OCI-LY7 (cell line): Measurements from ENCODE around the gene MTA3. TPM values are rescaled to one million over a fixed set of nuclear protein-coding genes. Genes with fewer than 3 reads are reported as not detected.

ENCODE experiments used
- BruUV-seq: library from RNA; stranded (reverse); fragments of 400-500 nt; replicated peaks from 2 replicates; lab custom pipeline; 2021; lab: Mats Ljungman, UMichigan
- CTCF ChIA-PET: fragments of 300-600 bp; sonication (Branson Sonifier 250); formaldehyde crosslinking; loops from one replicate; lab custom pipeline; 2022; ENCODE audit warnings: antibody characterized with exemption; ENCODE audit not compliant: unreplicated experiment; lab: Charles Lee
- POLR2A ChIA-PET: fragments of 300-600 bp; sonication (Branson Sonifier 250); formaldehyde crosslinking; loops from one replicate; lab custom pipeline; 2022; ENCODE audit warnings: antibody characterized with exemption; lab: Charles Lee
- DNase-seq: peaks from one replicate; pipeline ENCODE4 v3.0.0-alpha.2; 2015; ENCODE audit warnings: low spot score
- H2AFZ ChIP-seq: fragments of 200-600 bp; sonication (generic), shearing (Covaris generic); 2 replicates; pipeline ENCODE4 v1.6.1; 2014; ENCODE audit warnings: mild to moderate bottlenecking, antibody characterized with exemption, low read length, moderate library complexity
- H3K27ac ChIP-seq: fragments of 200-600 bp; sonication (generic); 2 replicates; pipeline ENCODE4 v1.5.1; 2014; ENCODE audit warnings: mixed run types, low read depth, mild to moderate bottlenecking, moderate library complexity, low read length, inconsistent platforms; ENCODE audit not compliant: poor library complexity, severe bottlenecking
- H3K36me3 ChIP-seq: fragments of 200-600 bp; sonication (generic); 2 replicates; pipeline ENCODE4 v1.6.1; 2014; ENCODE audit warnings: mild to moderate bottlenecking, antibody characterized with exemption, low read length, moderate library complexity, mixed read lengths; ENCODE audit not compliant: insufficient read depth
- H3K4me1 ChIP-seq: fragments of 200-600 bp; sonication (generic); 2 replicates; pipeline ENCODE4 v1.5.1; 2014; ENCODE audit warnings: mild to moderate bottlenecking, low read length; ENCODE audit not compliant: insufficient read depth, poor library complexity, severe bottlenecking
- H3K4me2 ChIP-seq: fragments of 200-600 bp; sonication (generic); 2 replicates; pipeline ENCODE4 v1.6.1; 2014; ENCODE audit warnings: mild to moderate bottlenecking, low read length
- H3K4me3 ChIP-seq: fragments of 200-600 bp; sonication (generic); 2 replicates; pipeline ENCODE4 v1.5.1; 2014; ENCODE audit warnings: mild to moderate bottlenecking, low read depth, low read length; ENCODE audit not compliant: poor library complexity, severe bottlenecking
- H3K79me2 ChIP-seq: fragments of 200-600 bp; sonication (generic); 2 replicates; pipeline ENCODE4 v1.6.1; 2016; ENCODE audit warnings: low read depth, mild to moderate bottlenecking, low read length, moderate library complexity, mixed read lengths; ENCODE audit not compliant: insufficient read depth
- H3K9me2 ChIP-seq: fragments of 200-600 bp; sonication (generic); 2 replicates; pipeline ENCODE4 v1.6.1; 2016; ENCODE audit warnings: mild to moderate bottlenecking, low read length, mixed read lengths; ENCODE audit not compliant: insufficient read depth
- H3K9me3 ChIP-seq: fragments of 200-600 bp; sonication (generic); 2 replicates; pipeline ENCODE4 v1.6.1; 2014; ENCODE audit warnings: mild to moderate bottlenecking, mixed run types, low read length, mixed read lengths
- H4K20me1 ChIP-seq: fragments of 200-600 bp; sonication (generic); 2 replicates; pipeline ENCODE4 v1.6.1; 2014; ENCODE audit warnings: mild to moderate bottlenecking, antibody characterized with exemption, low read length, moderate library complexity, mixed read lengths; ENCODE audit not compliant: insufficient read depth
- EZH2phosphoT487 ChIP-seq: fragments of 200-600 bp; sonication (generic); IDR thresholded peaks from 2 replicates; pipeline ENCODE4 v1.6.1; 2018; ENCODE audit warnings: low read depth, borderline replicate concordance, mild to moderate bottlenecking, mixed run types, antibody characterized with exemption, low read length, moderate library complexity, mixed read lengths
- intact Hi-C: fragments of 100-400 bp; cut with micrococcal nuclease; formaldehyde crosslinking; loops from one replicate; pipeline ENCODE4 v1.10.0; 2022; ENCODE audit not compliant: unreplicated experiment
- total RNA-seq, 2 experiments: library from RNA; depleted of rRNA in 1 of 2; stranded (reverse); fragments of >200 nt in 1 of 2; shearing (Covaris generic) in 1 of 2; gene quantifications; 2 replicates each; pipeline ENCODE4 v1.2.3, GENCODE V29; 2014 to 2022
- TF ChIP-seq, protein P1 (sequence below): fragments of 200-600 bp; sonication (generic); conservative IDR thresholded peaks from 2 replicates; pipeline ENCODE4 v1.5.1; 2014; ENCODE audit warnings: mild to moderate bottlenecking, antibody characterized with exemption, low read length, moderate library complexity, mixed read lengths

MTA3 gene
- total RNA-seq, 2 experiments from 2014 or later = 72.7 to 205 TPM

DNA sequence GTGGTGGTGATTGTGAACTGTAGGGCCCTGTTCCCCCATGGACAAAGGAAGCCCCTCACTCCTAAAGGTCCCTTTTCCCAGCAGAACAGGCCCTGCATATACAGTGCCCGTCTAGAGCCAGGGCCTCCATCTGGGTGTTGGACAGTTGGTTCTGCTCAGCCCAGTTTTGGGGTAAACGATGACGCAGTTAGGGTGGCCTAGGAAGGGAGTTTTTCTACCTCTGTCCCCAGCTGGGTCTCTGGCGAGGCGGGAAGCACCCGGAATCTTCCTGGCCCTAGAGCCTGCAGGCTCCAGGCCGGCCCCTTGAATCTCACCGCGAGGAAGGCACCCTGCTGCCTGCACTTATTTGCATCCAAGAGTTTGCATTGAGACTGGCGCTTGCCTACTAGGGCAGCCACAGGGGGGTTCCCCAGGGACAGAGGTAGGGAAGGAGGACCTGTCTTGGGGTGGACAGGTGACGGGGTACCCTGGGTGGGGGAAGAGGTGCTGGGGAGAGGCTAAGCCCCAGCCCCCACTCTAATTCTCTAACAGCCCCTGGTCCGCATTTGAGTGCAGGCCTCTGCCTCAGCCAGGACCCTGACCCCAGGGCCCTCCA, 529 bp upstream of the MTA3 start:
- CTCF ChIA-PET = interaction anchor here (0.8 to 1.7 kb wide), 2 partner anchors 9 to 21 kb away, joined by 3 to 7 read pairs; no protein-coding TSS in a partner anchor
- H3K4me1 ChIP-seq = peaks cover 63% of the 10 kb centered on the region

DNA sequence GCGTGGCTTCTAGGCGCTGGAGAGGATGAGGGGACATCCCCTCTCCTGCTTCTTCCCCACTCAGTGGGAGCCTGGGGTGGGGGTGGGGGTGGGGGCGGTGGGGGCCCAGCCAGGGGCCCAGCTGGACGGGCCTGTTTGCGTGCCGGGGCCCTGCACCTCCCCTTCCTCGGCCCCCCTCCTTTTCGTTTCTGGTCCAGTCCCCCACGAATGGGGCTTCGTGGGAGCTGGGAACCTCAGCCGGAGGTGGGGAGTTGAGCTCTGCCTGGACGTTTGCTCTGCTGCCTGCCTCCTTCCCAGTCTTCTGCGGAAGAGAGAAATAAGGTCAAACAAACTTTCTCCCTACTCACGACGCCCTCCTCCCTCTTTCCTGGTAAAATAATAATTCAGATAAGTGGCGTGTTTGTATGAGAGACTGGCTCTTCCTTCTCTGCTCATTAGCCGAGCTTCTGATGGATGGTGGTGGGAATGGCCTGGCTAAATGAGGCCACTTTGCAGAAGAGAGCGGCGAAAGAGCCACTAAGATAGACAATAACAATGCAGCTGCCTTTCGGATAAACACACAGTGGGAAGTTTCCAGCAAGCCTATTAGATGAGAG, 782 bp downstream of the MTA3 start:
- no peaks in the 10 kb centered on the region for H4K20me1 ChIP-seq
- H3K36me3 ChIP-seq = peaks cover 47% of the 10 kb centered on the region
- POLR2A ChIA-PET = interaction anchor here (0.7 to 1.9 kb wide), 2 partner anchors 10 to 21 kb away, joined by 3 to 7 read pairs; no protein-coding TSS in a partner anchor
- H3K4me2 ChIP-seq = peak overlapping the region; percentile 90
- CTCF ChIA-PET = no interaction called here
- H3K9me2 ChIP-seq = no peaks in the 10 kb centered on the region
- H3K79me2 ChIP-seq = peaks cover 49% of the 10 kb centered on the region
- intact Hi-C loops = loop anchor here (2.0 to 10.0 kb wide), 4 partner anchors 30 to 646 kb away; no protein-coding TSS in a partner anchor
- peaks cover 63% of the 10 kb centered on the region for H3K4me1 ChIP-seq
- H2AFZ ChIP-seq = no peak overlapping the region
- DNase-seq = peak; percentile 30
- no TSS peak for BruUV-seq
- H3K4me3 ChIP-seq = peak overlapping the region; percentile 96
- TF ChIP-seq EZH2phosphoT487 = no peak
- TF ChIP-seq, protein P1, sequence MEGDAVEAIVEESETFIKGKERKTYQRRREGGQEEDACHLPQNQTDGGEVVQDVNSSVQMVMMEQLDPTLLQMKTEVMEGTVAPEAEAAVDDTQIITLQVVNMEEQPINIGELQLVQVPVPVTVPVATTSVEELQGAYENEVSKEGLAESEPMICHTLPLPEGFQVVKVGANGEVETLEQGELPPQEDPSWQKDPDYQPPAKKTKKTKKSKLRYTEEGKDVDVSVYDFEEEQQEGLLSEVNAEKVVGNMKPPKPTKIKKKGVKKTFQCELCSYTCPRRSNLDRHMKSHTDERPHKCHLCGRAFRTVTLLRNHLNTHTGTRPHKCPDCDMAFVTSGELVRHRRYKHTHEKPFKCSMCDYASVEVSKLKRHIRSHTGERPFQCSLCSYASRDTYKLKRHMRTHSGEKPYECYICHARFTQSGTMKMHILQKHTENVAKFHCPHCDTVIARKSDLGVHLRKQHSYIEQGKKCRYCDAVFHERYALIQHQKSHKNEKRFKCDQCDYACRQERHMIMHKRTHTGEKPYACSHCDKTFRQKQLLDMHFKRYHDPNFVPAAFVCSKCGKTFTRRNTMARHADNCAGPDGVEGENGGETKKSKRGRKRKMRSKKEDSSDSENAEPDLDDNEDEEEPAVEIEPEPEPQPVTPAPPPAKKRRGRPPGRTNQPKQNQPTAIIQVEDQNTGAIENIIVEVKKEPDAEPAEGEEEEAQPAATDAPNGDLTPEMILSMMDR = no peak
- no peaks in the 10 kb centered on the region for H3K9me3 ChIP-seq
- peak overlapping the region; percentile 99 for H3K27ac ChIP-seq

More for the DNA sequence above, 529 bp upstream of the MTA3 start:
- peak overlapping the region; percentile 99 for H3K27ac ChIP-seq
- POLR2A ChIA-PET = interaction anchor here (0.7 to 2.8 kb wide), 9 partner anchors 11 to 70 kb away, joined by 3 to 58 read pairs (median 6); no protein-coding TSS in a partner anchor
- H3K79me2 ChIP-seq = peaks cover 38% of the 10 kb centered on the region
- TF ChIP-seq, protein P1 = no peak
- TF ChIP-seq EZH2phosphoT487 = no peak
- no peaks in the 10 kb centered on the region for H3K9me2 ChIP-seq
- no peaks in the 10 kb centered on the region for H4K20me1 ChIP-seq
- no TSS peak for BruUV-seq
- H2AFZ ChIP-seq = no peak overlapping the region; the same call in 1 of the 2 replicates
- H3K36me3 ChIP-seq = peaks cover 36% of the 10 kb centered on the region
- peak; percentile 92 for DNase-seq
- H3K9me3 ChIP-seq = no peaks in the 10 kb centered on the region
- peak overlapping the region; percentile 90 for H3K4me2 ChIP-seq
- intact Hi-C loops = loop anchor here (1.0 to 10.0 kb wide), 6 partner anchors 21 to 647 kb away; no protein-coding TSS in a partner anchor
- peak overlapping the region; percentile 96 for H3K4me3 ChIP-seq
